Hematopoietic multipotent progenitor cell treated with erythropoietin and hydrocortisone succinate and interleukin-3 and kit ligand, for 6 days (in vitro differentiated cells): ENCODE measurements around the gene SIAH3.
"Not testable (repeated sequence)": the region's sequence is repeated elsewhere in the genome, so short reads cannot be mapped to it uniquely, and the experiment has no call there.

ENCODE experiments used
- DNase-seq: peaks from one replicate; pipeline ENCODE4 v3.0.0-alpha.2; 2015

SIAH3 gene

GRCh38 chr13:45779901-45780300 is 71.7 kb downstream of the SIAH3 start:
- DNase-seq = no peak

- DNase-seq = no peak
Observed at GRCh38 chr13:45778882-45779281, 72.7 kb downstream of the SIAH3 start.

GRCh38 chr13:45776748-45777147 is 74.8 kb downstream of the SIAH3 start:
- DNase-seq = no peak

GRCh38 chr13:45775401-45775963 is 76.1 kb downstream of the SIAH3 start:
- DNase-seq = no peak

GRCh38 chr13:45773944-45774343 is 77.6 kb downstream of the SIAH3 start:
- DNase-seq = no peak

- peak; percentile 9 for DNase-seq
Observed at GRCh38 chr13:45773236-45773635, 78.3 kb downstream of the SIAH3 start.

DNA sequence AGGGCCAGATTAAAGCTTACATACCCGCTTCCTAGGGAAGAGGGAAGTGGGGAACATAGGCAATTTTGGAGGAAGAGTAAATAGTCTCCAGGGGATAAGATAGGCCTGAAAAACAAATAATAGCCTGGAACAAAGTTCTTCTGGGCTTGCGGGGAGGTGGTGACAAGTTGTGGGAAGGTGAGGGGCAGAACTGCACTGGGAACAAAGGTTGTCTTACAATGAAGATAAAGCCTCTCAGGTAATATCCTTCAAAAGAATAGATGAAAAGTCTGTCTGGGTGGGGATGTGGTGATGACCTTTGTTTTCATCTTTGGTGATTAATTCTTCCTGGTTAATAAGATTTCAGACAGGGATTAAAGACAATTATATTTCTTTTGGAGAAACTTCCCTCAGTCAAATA is 80.7 kb downstream of the SIAH3 start:
- DNase-seq = no peak

DNA sequence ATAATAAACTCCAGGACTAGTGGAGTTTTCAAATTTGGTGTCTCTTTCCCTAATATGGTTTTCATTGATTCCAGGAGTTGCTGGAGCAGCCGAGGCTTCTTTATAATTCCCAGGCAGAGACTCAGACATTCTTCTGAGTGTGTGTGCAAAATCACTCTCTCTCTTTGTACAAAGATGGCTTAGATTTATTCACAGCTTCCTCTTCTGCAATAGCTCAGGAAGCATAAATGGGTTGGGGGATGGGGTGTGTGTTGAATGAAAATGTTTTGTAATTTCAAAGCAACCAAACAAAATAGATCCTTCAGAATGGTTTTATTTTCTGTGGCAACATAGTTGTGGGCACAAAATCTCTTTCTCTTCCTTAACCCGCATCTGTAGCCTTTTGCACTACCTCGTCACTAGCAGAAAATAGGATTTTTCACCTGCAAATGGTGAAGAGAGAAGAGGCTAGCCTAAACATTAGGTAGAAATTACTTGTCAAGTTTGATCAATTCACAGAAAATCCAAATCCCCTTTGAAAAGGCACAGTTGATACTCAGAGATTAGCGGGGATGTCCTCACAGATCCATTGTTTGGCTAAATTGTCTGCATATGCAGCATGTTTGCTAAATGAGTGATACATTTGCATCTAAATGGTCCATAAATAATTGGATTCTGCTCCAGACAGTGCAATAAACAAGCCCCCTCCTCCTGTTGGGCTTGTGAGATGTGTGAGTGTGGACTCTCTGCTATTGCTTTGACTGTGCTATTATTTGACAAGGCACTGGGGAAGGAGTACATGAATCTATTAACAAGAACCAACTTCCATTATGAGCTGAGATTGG is 82.7 kb downstream of the SIAH3 start:
- peak; percentile 49 for DNase-seq

- DNase-seq = no peak
Observed at GRCh38 chr13:45765464-45765863, 86.1 kb downstream of the SIAH3 start.

DNA sequence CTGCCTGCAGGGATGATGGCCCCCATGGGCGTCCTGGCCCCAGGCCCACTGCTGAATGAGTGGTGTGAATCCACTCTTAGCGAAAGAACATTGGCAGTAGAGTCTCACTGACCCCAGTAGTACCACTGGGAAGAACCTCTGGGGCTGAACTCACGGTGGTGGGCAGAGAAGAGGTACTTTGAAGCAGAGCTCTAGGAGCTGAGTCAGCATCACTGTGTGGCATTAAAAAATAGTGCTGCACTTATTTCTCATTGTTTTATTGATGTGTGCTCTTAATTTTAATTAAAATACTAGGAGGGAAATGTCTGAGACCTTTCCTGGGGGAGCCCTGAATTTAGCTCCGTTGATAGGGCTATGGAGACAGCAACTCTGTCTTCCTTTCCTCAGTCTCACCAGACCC is 88.1 kb downstream of the SIAH3 start:
- DNase-seq = no peak

DNA sequence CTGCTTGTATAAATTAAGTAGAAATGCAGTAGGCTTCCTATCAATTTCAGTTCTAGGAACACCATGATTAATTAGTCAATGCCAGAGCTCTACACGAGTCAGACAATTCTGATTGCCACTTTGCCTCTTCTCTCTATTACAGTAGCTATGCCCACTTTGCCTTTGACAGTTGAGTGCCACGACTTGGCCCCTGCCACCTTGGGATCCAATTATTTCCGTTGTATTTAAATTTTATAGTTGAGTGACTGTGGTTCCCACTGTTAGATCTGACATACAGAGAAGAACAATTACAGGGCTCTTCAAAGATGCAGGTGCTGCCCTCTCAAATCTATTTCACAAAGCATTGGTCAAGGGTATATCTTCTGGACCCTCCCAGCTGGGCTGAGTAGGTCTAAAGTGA is 94.0 kb downstream of the SIAH3 start:
- DNase-seq = not testable (repeated sequence)

DNA sequence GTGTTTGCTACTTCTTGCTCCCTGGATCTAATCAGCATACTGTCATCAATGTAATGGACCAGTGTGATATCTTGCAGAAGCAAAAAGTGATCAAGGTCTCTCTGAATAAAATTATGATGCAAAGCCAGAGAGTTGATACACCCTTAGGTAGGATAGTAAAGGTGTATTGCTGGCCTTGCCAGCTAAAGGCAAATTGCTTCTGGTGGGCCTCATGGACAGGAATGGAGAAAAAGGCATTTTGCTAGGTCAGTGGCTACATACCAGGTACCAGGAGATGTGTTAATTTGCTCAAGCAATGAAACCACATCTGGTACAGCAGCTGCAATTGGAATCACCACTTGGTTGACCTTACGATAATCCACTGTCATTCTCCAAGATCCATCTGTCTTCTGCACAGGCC is 95.1 kb downstream of the SIAH3 start:
- DNase-seq = not testable (repeated sequence)

DNA sequence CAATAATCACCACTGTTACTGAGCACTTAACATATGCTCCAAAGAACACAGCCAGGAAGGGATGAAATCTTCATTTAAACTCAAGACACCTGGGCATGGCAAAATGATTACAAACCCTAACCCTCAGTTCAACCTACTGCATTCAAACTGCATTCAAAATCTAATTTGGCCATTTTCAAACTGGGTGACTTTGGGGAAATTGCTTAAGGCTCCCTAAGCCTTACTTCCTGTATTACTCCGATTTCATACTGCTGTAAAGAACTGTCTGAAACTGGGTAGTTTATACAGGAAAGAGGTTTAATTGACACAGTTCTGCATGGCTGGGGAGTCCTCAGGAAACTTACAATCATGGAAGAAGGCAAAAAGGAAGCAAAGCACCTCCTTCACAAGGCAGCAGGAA is 99.0 kb downstream of the SIAH3 start:
- peak; percentile 11 for DNase-seq

DNA sequence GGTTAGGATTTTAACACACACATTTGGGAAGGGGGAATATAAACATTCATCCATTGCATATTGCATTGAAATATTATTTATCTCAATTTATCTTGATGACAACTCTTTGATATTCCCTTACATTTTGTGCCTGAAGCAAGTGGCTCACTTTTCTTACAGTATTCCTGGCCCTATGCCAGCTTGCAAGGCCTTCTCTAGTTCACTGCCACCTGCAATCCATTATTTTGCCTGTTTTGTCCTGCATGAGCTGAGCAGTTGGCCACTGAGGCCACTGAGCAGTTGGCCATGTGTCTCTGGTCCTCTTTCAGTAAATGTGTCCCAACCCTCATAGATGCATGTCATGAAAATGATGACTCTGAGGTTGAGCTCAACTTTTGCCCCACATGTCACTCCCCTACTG is 99.7 kb downstream of the SIAH3 start:
- no peak for DNase-seq

DNA sequence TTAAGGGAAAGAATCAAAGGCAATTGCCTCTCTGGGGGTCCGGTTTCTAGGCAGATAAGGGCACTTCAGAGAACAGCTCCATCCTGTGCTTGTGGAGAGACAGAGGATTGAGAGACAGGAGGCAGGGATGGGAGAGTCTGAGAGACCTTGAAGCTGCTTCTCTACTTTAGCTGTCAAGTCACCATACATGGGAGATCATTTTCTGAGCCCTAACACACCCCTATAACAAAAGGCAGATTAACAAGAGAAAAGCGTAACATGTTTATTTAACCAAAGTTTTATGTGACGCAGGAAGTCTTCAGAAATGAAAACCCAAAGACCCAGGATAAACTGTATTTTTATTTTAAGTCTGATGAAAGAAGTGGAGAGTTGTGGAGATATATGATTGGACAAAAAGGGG is 101.0 kb downstream of the SIAH3 start:
- DNase-seq = no peak

DNA sequence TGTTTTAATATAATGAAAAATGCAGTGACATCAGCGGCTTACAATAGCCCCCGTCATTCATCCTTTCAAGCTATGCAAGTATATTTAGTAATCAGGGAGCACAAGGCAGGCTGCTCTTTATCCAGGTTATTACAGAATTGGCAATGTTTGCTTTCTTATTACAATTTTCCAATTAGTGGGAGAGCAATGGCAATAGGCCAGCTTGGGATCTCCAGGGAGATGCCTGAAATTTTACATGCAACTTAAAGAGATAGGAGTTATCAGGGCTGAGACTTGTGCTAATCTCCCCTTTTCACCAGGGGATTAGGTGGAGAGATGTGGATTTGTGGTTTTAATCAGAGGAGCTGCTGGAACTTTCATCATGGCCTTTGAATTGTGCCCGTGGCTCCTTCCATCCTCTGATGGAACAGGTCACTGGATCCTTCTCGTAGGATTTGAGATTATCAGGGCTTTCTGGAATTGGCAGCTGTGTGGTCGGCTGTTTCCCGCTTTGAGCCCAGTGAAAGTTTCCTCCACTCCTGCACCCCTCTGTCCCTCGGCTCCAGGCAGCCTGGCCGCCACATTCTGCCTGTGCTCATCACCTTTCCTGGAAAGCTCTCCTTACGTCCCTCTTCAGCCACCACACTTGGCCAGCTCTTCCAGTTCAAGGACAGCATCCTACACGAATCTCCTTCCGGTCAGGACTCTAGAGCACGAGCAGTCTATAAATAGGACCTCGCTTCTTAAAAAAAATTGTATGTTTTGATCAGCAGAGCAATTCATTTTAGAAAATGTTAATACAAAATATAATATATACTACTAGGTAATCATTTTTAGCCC is 102.4 kb downstream of the SIAH3 start:
- no peak for DNase-seq

DNA sequence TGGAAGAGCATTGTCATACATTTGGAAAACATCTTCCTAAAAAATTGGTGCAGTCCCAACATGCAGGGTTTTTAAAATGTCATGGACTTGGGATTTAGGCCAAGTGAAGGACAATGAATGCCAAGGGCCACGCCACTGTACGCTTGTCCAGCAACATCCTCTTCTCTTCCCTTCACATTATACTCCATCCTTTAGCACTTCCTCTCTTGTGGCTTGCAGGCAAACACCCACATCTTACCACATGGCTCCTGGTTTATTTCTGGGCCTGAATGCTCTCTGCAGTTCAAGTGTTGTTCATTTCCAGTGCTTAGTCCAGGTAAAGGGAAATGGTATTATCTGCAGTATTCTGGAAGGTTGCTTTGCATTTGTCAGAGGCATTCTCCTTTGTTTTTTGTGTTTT is 104.5 kb downstream of the SIAH3 start:
- no peak for DNase-seq

DNA sequence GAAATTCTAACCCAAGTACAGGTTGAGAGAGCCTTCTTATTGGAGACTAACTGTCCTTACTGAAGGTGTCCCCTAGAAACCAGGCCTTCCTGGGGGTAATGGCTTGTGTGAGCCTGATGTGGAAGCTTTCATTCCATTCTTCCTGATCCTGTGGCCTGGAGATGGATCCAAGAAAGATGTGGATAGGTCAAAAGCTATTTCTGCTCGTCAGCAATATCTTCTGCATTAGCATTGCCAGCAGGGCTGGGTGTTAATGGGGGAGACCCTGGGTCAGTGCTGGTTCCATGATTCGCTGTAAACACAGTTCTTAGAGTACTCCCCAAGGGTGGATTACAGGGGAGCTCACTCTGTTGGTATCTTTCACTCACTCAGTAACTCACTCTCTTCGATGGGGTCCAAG is 106.6 kb downstream of the SIAH3 start:
- DNase-seq = no peak

DNA sequence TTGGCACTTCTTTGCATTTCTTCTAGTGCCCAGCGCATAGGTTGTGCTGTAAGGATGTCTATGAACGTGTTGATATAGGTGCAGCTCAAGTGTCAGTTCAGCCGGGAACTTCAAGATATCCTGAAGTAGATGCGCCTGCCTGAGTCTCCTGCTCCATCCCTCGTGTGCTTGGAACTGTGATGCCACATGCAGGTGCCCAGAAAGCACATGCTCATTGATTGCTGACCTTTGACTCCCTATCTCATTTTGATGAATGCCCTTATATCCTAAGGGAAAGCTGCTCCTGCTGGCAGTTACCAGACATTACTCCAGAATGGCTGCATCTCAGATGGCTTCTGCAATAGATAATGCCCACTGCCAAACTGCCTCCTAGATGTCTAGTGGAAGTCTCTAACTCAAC is 108.6 kb downstream of the SIAH3 start:
- no peak for DNase-seq

GRCh38 chr13:45737571-45738017 is 114.0 kb downstream of the SIAH3 start:
- peak; percentile 55 for DNase-seq

DNA sequence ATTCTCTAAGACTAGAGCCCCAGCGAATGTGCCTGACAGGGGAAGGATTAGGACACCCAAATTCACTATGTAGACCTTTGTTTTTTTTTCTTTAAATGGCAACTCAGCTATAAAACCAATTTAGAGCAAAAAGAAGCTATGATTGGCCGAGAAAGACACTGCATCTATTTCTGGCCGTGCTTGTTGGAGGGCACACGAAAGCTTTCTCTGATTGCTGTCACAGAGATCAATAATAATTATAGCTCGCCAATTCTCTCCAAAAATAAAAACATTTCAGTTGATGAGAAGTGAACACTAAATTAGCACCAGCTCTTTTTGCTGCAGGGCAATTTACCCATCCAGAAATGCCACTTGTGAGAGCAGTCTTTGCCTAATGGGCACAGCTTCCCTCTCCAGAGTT is 118.2 kb downstream of the SIAH3 start:
- no peak for DNase-seq

DNA sequence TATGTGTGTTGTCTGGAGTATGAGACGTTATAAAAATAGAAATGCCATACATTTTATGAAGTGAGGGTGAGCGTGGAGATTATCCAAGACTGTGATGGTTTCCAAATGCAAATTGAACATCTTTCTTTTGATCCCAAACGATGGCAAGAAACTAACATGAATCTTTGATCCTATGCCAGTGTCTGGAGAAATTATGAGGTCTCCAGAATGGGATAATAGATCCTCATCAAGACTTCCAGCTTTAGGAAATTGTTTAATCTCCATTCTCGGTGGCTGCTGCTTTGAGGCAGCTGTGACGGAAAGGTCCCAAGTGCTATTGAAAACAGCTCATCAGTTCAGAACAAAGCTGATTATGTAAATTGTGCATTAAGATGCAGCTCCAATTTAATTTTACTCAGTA is 118.6 kb downstream of the SIAH3 start:
- no peak for DNase-seq

GRCh38 chr13:45731455-45731854 is 120.1 kb downstream of the SIAH3 start:
- no peak for DNase-seq

- peak; percentile 61 for DNase-seq
Observed at GRCh38 chr13:45728759-45729158, 122.8 kb downstream of the SIAH3 start.
